Measurements from ENCODE around the gene PLXNC1. TPM values are rescaled to one million over a fixed set of nuclear protein-coding genes. Genes with fewer than 3 reads are reported as not detected.

The PLXNC1 gene
- polyA plus RNA-seq, 1 donor (not counting 4 experiments of a cell fraction or from before 2014, with no cell fraction given), result 0.17 TPM

GRCh38 chr12:94267537-94267872, 119.1 kb downstream of the PLXNC1 start:
- Histone ChIP-seq H3K79me2 (ENCODE audit: control insufficient read depth, insufficient read depth, low read length) (no peaks in the 10 kb centered on the region), H3K4me3 (ENCODE audit: control insufficient read depth in 2 of 3, extremely low read depth in 1 of 3, insufficient read depth in 2 of 3, low read depth in 1 of 3, low read length in 3 of 3) (no peak overlapping the region), H3K9me3 (ENCODE audit: control insufficient read depth, low read depth, low read length) (no peaks in the 10 kb centered on the region), H3K36me3 (ENCODE audit: control insufficient read depth in 2 of 2, extremely low read depth in 1 of 2, insufficient read depth in 2 of 2, low read length in 2 of 2) (no peaks in the 10 kb centered on the region), H3K9me1 (ENCODE audit: control insufficient read depth, extremely low read depth, insufficient read depth, low read length) (no peaks in the 10 kb centered on the region), H3K9ac (ENCODE audit: control insufficient read depth, extremely low read depth, insufficient read depth, low read length) (no peak overlapping the region), H4K20me1 (ENCODE audit: control insufficient read depth, extremely low read depth, insufficient read depth, low read length) (no peaks in the 10 kb centered on the region), H3K4me1 (ENCODE audit: control insufficient read depth, extremely low read depth, insufficient read depth, low read length) (peaks cover under 1% of the 10 kb centered on the region), H3K27ac (ENCODE audit: control insufficient read depth, insufficient read depth, low read length) (no peak overlapping the region), H3K27me3 (ENCODE audit: control insufficient read depth, extremely low read depth, insufficient read depth, low read length) (peaks cover 12% of the 10 kb centered on the region), H2AFZ (ENCODE audit: control insufficient read depth, low read length) (no peak overlapping the region), H3K4me2 (ENCODE audit: control insufficient read depth, extremely low read depth, insufficient read depth, low read depth, low read length) (no peak overlapping the region)
- TF ChIP-seq CTCF (optimal IDR thresholded peaks at IDR 0.05 in 1 of 3, IDR thresholded peaks at IDR 0.05 in 1 of 3, conservative IDR thresholded peaks at IDR 0.05 in 1 of 3; ENCODE audit: extremely low read depth in 1 of 3, insufficient read depth in 2 of 3, low read length in 3 of 3) (no peak), EZH2 (IDR thresholded peaks at IDR 0.05; ENCODE audit: low read length) (no peak)
- dilution Hi-C loops (cut with MboI; ENCODE audit: extremely low pct_ligation_motif_present, low sequenced_read_pairs), result no loop called here
- DNase-seq (ENCODE audit: low read depth, low spot score) (no peak), FAIRE-seq (no peak)

- Histone ChIP-seq H3K4me1 (ENCODE audit: control insufficient read depth, extremely low read depth, insufficient read depth, low read length) (no peaks in the 10 kb centered on the region), H3K36me3 (ENCODE audit: control insufficient read depth in 2 of 2, extremely low read depth in 1 of 2, insufficient read depth in 2 of 2, low read length in 2 of 2) (no peaks in the 10 kb centered on the region), H3K4me3 (ENCODE audit: control insufficient read depth in 2 of 3, extremely low read depth in 1 of 3, insufficient read depth in 2 of 3, low read depth in 1 of 3, low read length in 3 of 3) (no peak overlapping the region), H3K4me2 (ENCODE audit: control insufficient read depth, extremely low read depth, insufficient read depth, low read depth, low read length) (no peak overlapping the region), H3K9me1 (ENCODE audit: control insufficient read depth, extremely low read depth, insufficient read depth, low read length) (no peaks in the 10 kb centered on the region), H4K20me1 (ENCODE audit: control insufficient read depth, extremely low read depth, insufficient read depth, low read length) (no peaks in the 10 kb centered on the region), H3K9ac (ENCODE audit: control insufficient read depth, extremely low read depth, insufficient read depth, low read length) (no peak overlapping the region), H3K27me3 (ENCODE audit: control insufficient read depth, extremely low read depth, insufficient read depth, low read length) (peaks cover 12% of the 10 kb centered on the region), H3K27ac (ENCODE audit: control insufficient read depth, insufficient read depth, low read length) (no peak overlapping the region), H2AFZ (ENCODE audit: control insufficient read depth, low read length) (no peak overlapping the region), H3K9me3 (ENCODE audit: control insufficient read depth, low read depth, low read length) (no peaks in the 10 kb centered on the region), H3K79me2 (ENCODE audit: control insufficient read depth, insufficient read depth, low read length) (no peaks in the 10 kb centered on the region)
- dilution Hi-C loops (cut with MboI; ENCODE audit: extremely low pct_ligation_motif_present, low sequenced_read_pairs), result no loop called here
- FAIRE-seq (no peak), DNase-seq (ENCODE audit: low read depth, low spot score) (no peak)
- TF ChIP-seq CTCF (optimal IDR thresholded peaks at IDR 0.05 in 1 of 3, IDR thresholded peaks at IDR 0.05 in 1 of 3, conservative IDR thresholded peaks at IDR 0.05 in 1 of 3; ENCODE audit: extremely low read depth in 1 of 3, insufficient read depth in 2 of 3, low read length in 3 of 3), result no peak
- no peak for TF ChIP-seq EZH2 (IDR thresholded peaks at IDR 0.05; ENCODE audit: low read length)
These were observed 119.6 kb downstream of the PLXNC1 start for GRCh38 chr12:94267921-94268471.
